CD4-positive, alpha-beta T cell (primary cell): ENCODE measurements around the gene RXFP2. TPM values are rescaled to one million over a fixed set of nuclear protein-coding genes. Genes with fewer than 3 reads are reported as not detected.

ENCODE experiments used
- ATAC-seq: fragments of 200-7000 bp; cut with Tn5 transposase; one replicate; pipeline ENCODE4 v1.10.0; 2022; ENCODE audit warnings: mild to moderate bottlenecking; ENCODE audit not compliant: poor library complexity
- CTCF ChIA-PET: fragments of 350-600 bp; sonication (Branson Sonifier 250); formaldehyde crosslinking; loops from one replicate; lab custom pipeline; 2021; ENCODE audit warnings: antibody characterized with exemption, inconsistent platforms; lab: Charles Lee
- POLR2A ChIA-PET: fragments of 350-600 bp; sonication (Branson Sonifier 250); formaldehyde crosslinking; loops from one replicate; lab custom pipeline; 2021; ENCODE audit warnings: antibody characterized with exemption, inconsistent platforms; lab: Charles Lee
- DNase-seq, 14 experiments: peaks; one replicate each; pipeline ENCODE4 v3.0.0-alpha.2; 2013 to 2020; ENCODE audit warnings: mixed read lengths in 2 of 14
- H3K27ac ChIP-seq, 2 donors: one replicate each; pipeline versions ENCODE4 v1.5.1 to v1.7.0; 2013; ENCODE audit warnings: low read length in 2 of 2, low read depth in 1 of 2, mild to moderate bottlenecking in 1 of 2
- H3K27me3 ChIP-seq, 2 experiments: 1 replicate in 1 of 2; 2 replicates in 1 of 2; pipeline versions ENCODE4 v1.6.1 to v1.7.0; 2013; ENCODE audit warnings: low read length in 2 of 2, control low read depth in 1 of 2, mild to moderate bottlenecking in 1 of 2, moderate library complexity in 1 of 2; ENCODE audit not compliant: insufficient read depth in 2 of 2, control insufficient read depth in 1 of 2
- H3K36me3 ChIP-seq: one replicate; pipeline ENCODE4 v1.6.1; 2013; ENCODE audit warnings: low read length, control low read depth; ENCODE audit not compliant: insufficient read depth
- H3K4me1 ChIP-seq: one replicate; pipeline ENCODE4 v1.6.1; 2013; ENCODE audit warnings: low read length, control low read depth; ENCODE audit not compliant: insufficient read depth
- H3K4me3 ChIP-seq: one replicate; pipeline ENCODE4 v1.5.1; 2013; ENCODE audit warnings: mild to moderate bottlenecking, low read length, moderate library complexity
- H3K9me3 ChIP-seq, 2 experiments: 1 replicate in 1 of 2; 2 replicates in 1 of 2; pipeline versions ENCODE4 v1.6.1 to v1.7.0; 2013; ENCODE audit warnings: low read length in 2 of 2, mild to moderate bottlenecking in 2 of 2, control low read depth in 1 of 2, moderate library complexity in 1 of 2; ENCODE audit not compliant: control insufficient read depth in 1 of 2, insufficient read depth in 1 of 2
- H3K27ac Mint-ChIP-seq: one replicate; pipeline ENCODE4 v1.8.0; 2020; ENCODE audit warnings: mixed read lengths
- H3K27me3 Mint-ChIP-seq: one replicate; pipeline ENCODE4 v1.8.0; 2021; ENCODE audit warnings: mixed read lengths
- H3K36me3 Mint-ChIP-seq: one replicate; pipeline ENCODE4 v1.8.0; 2021; ENCODE audit warnings: low read depth, mixed read lengths
- H3K4me1 Mint-ChIP-seq: one replicate; pipeline ENCODE4 v1.8.0; 2021; ENCODE audit warnings: low read depth, mixed read lengths
- H3K4me3 Mint-ChIP-seq: one replicate; pipeline ENCODE4 v1.8.0; 2020; ENCODE audit warnings: mild to moderate bottlenecking, mixed read lengths
- H3K9me3 Mint-ChIP-seq: one replicate; pipeline ENCODE4 v1.8.0; 2020; ENCODE audit warnings: mixed read lengths
- intact Hi-C, 2 experiments: fragments of 100-400 bp; cut with DNase I in 1 of 2; cut with micrococcal nuclease in 1 of 2; formaldehyde crosslinking; loops; one replicate each; pipeline versions ENCODE4 v1.15.1 to v1.9.0; 2023 to 2025; cut with DNase I, micrococcal nuclease
- total RNA-seq, 174 experiments: library from RNA in 2 of 174; stranded (reverse) in 2 of 174; gene quantifications; one replicate each; pipeline ENCODE4 v1.2.3 and lab custom pipeline; 2021 to 2026
- TF ChIP-seq, protein P1 (sequence below): fragments of 200-600 bp; IDR thresholded peaks from one replicate; pipeline ENCODE4 v1.8.0; 2022; ENCODE audit warnings: antibody characterized with exemption, mild to moderate bottlenecking

Gene RXFP2
- total RNA-seq, 2 experiments from 2014 or later, result not detected

DNA sequence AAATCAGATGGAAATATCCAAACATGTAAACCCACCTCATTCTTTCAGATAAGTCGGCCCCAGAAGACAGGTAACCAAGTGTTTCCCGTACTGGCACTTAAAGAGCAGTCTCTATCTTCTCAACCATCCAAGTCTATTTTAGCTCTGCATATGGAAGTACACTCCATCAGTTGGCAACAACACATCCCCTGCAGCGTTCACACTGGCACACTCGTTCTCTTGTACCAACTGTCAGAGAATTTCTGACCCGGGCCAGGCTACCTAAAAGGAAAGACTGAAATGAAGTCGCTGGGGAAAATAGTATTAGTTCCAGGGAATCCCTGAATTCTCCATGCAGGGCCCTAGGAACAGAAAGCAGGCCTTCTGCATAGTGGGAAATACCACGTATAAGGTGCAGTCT, 109.3 kb downstream of the RXFP2 start:
- Histone ChIP-seq H3K27me3 (peaks cover 0 to 19% of the 10 kb centered on the region in 2 experiments), H3K27ac (no peak overlapping the region), H3K9me3 (no peaks in the 10 kb centered on the region), H3K4me3 (no peak overlapping the region), H3K4me1 (peaks cover 7% of the 10 kb centered on the region), H3K36me3 (no peaks in the 10 kb centered on the region)
- Mint-ChIP-seq H3K9me3 (no peaks in the 10 kb centered on the region), H3K36me3 (no peaks in the 10 kb centered on the region), H3K27ac (no peak overlapping the region), H3K4me1 (peaks cover 16% of the 10 kb centered on the region), H3K27me3 (peaks cover 38% of the 10 kb centered on the region), H3K4me3 (peak overlapping the region; percentile 31)
- POLR2A ChIA-PET, result no interaction called here
- intact Hi-C loops, result no loop called here
- TF ChIP-seq, protein P1, sequence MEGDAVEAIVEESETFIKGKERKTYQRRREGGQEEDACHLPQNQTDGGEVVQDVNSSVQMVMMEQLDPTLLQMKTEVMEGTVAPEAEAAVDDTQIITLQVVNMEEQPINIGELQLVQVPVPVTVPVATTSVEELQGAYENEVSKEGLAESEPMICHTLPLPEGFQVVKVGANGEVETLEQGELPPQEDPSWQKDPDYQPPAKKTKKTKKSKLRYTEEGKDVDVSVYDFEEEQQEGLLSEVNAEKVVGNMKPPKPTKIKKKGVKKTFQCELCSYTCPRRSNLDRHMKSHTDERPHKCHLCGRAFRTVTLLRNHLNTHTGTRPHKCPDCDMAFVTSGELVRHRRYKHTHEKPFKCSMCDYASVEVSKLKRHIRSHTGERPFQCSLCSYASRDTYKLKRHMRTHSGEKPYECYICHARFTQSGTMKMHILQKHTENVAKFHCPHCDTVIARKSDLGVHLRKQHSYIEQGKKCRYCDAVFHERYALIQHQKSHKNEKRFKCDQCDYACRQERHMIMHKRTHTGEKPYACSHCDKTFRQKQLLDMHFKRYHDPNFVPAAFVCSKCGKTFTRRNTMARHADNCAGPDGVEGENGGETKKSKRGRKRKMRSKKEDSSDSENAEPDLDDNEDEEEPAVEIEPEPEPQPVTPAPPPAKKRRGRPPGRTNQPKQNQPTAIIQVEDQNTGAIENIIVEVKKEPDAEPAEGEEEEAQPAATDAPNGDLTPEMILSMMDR, result no peak
- no peak for ATAC-seq
- DNase-seq, result no peak
- CTCF ChIA-PET, result no interaction called here

DNA sequence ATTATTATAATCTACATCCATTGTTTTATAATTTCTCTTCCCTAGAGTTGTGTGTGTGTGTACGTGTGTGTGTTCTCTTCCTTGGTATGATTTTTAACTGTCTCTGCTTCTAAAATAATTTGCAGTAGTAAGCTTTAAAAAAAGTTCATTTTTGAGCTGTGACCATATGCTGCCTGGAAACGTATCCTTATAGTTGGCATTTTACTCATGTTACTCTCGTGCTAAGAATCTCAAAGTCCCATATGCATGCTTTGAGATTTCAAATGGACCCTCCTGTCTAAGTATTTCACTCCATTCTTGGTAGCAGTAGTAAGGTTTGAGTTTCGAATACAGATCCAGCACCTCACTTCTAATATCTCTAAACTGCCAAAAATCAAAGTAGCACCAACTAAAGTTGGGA, 109.9 kb downstream of the RXFP2 start:
- Histone ChIP-seq H3K36me3 (no peaks in the 10 kb centered on the region), H3K4me3 (no peak overlapping the region), H3K27me3 (peaks cover 0 to 17% of the 10 kb centered on the region in 2 experiments), H3K27ac (no peak overlapping the region), H3K4me1 (peaks cover 7% of the 10 kb centered on the region), H3K9me3 (no peaks in the 10 kb centered on the region)
- Mint-ChIP-seq H3K36me3 (no peaks in the 10 kb centered on the region), H3K27ac (no peak overlapping the region), H3K4me3 (no peak overlapping the region), H3K27me3 (peaks cover 32% of the 10 kb centered on the region), H3K4me1 (peaks cover 16% of the 10 kb centered on the region), H3K9me3 (no peaks in the 10 kb centered on the region)
- POLR2A ChIA-PET, result no interaction called here
- no peak for DNase-seq
- ATAC-seq, result no peak
- intact Hi-C loops, result no loop called here
- CTCF ChIA-PET, result interaction anchor here (1.2 kb wide), 1 partner anchor 10 kb away, joined by 3 read pairs; no protein-coding TSS in a partner anchor
- TF ChIP-seq, protein P1, result no peak

DNA sequence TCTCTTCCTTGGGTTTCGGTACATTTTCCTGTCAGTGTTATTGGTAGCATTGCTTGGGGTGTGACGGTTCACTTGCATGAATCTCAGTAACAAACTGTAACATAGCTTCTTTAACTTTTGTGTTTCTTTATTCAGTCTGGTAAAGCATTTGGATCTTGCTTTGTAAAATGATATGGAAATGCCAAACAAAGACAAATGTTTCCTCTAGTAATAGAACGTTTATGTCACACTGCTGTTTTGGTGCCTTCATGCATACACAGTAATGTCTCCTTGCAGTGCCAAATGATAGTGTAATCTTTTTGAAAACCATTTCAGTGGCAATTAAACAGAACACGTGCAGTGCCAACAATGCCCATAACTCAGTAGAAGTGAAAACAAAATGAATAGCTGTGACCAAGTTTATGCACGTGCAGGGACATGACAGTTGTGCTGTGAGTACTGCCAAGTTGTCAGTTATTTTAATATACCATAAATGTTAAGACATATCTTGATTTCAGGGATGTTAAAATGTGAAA, 110.8 kb downstream of the RXFP2 start:
- no peak overlapping the region for H3K4me3 Mint-ChIP-seq
- no peak for DNase-seq
- TF ChIP-seq, protein P1, result no peak
- H3K27me3 Mint-ChIP-seq, result peaks cover 23% of the 10 kb centered on the region
- ChIA-PET CTCF (interaction anchor here (1.2 kb wide), 1 partner anchor 10 kb away, joined by 3 read pairs; no protein-coding TSS in a partner anchor), POLR2A (no interaction called here)
- Histone ChIP-seq H3K4me3 (no peak overlapping the region), H3K36me3 (no peaks in the 10 kb centered on the region), H3K4me1 (peaks cover 7% of the 10 kb centered on the region), H3K27me3 (peaks cover 0 to 10% of the 10 kb centered on the region in 2 experiments), H3K27ac (no peak overlapping the region), H3K9me3 (no peaks in the 10 kb centered on the region)
- intact Hi-C loops, result no loop called here
- H3K4me1 Mint-ChIP-seq, result peaks cover 16% of the 10 kb centered on the region
- no peaks in the 10 kb centered on the region for H3K9me3 Mint-ChIP-seq
- H3K27ac Mint-ChIP-seq, result no peak overlapping the region
- no peaks in the 10 kb centered on the region for H3K36me3 Mint-ChIP-seq
- no peak for ATAC-seq
